Keratinocyte (primary cell): ENCODE measurements around the gene ACOX2.

Experiments
- CTCF ChIP-seq, 3 experiments: IDR thresholded peaks in 1 of 3; conservative IDR thresholded peaks in 1 of 3; optimal IDR thresholded peaks in 1 of 3; 2 replicates in 2 of 3; 3 replicates in 1 of 3; pipeline versions ENCODE3 to v1.5.1; 2011; ENCODE audit warnings: low read length in 3 of 3, mild to moderate bottlenecking in 3 of 3, moderate library complexity in 2 of 3, control low read depth in 1 of 3, inconsistent platforms in 1 of 3; ENCODE audit not compliant: insufficient read depth in 2 of 3; ENCODE audit errors: extremely low read depth in 1 of 3
- EZH2 ChIP-seq: IDR thresholded peaks from one replicate; pipeline ENCODE4 v1.6.1; 2012; ENCODE audit warnings: inconsistent platforms, mild to moderate bottlenecking, low read length, moderate library complexity

GRCh38 chr3:58484045-58484721 lies 52.8 kb downstream of the ACOX2 start:
- no peak for TF ChIP-seq CTCF (optimal IDR thresholded peaks at IDR 0.05 in 1 of 3, IDR thresholded peaks at IDR 0.05 in 1 of 3, conservative IDR thresholded peaks at IDR 0.05 in 1 of 3; ENCODE audit: extremely low read depth in 1 of 3, insufficient read depth in 2 of 3, low read length in 3 of 3)
- no peak for TF ChIP-seq EZH2
